HG03565 (cell line): ENCODE results near the gene KRTAP4-3.
"Not testable (repeated sequence)": the region's sequence is repeated elsewhere in the genome, so short reads cannot be mapped to it uniquely, and the experiment has no call there.

Source experiments
- ATAC-seq: cut with Tn5 transposase; IDR thresholded peaks from one replicate; pipeline ENCODE4 v1.9.1; 2021; ENCODE audit warnings: mild to moderate bottlenecking, moderate library complexity; ENCODE audit not compliant: unreplicated experiment

KRTAP4-3 gene

GRCh38 chr17:41119696-41120690, 48.0 kb downstream of the KRTAP4-3 start:
- not testable (repeated sequence) for ATAC-seq

- no peak for ATAC-seq
Observed at GRCh38 chr17:41118721-41119120, 49.3 kb downstream of the KRTAP4-3 start.

DNA sequence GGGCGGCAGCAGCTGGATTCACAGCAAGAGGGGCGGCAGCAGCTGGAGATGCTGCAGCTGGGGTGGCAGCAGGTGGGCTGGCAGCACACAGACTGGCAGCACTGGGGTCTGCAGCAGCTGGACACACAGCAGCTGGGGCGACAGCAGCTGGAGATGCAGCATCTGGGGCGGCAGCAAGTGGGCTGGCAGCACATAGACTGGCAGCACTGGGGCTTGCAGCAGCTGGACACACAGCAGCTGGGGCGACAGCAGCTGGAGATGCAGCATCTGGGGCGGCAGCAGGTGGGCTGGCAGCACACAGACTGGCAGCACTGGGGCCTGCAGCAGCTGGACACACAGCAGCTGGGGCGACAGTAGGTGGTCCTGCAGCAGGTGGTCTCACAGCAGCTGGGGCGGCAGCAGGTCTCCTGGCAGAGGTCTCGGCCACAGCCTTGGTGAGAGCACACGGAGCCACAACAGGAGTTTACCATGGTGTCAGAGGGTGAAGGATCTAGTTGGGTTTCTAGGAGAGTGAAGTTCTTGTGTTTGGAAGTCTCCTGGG, 50.1 kb downstream of the KRTAP4-3 start, which contains the start of gene KRTAP4-11:
KRTAP4-11 (minus strand) TSS at position 528 of the 541 bp plus-strand sequence; CDS start at position 470, 58 bp downstream.
- ATAC-seq, result not testable (repeated sequence)
